ENCODE results near the gene NHP2. TPM values are rescaled to one million over a fixed set of nuclear protein-coding genes. Genes with fewer than 3 reads are reported as not detected.

NHP2 gene
- total and polyA plus RNA-seq, 2 experiments from 2014 or later: 435 to 455 TPM

DNA sequence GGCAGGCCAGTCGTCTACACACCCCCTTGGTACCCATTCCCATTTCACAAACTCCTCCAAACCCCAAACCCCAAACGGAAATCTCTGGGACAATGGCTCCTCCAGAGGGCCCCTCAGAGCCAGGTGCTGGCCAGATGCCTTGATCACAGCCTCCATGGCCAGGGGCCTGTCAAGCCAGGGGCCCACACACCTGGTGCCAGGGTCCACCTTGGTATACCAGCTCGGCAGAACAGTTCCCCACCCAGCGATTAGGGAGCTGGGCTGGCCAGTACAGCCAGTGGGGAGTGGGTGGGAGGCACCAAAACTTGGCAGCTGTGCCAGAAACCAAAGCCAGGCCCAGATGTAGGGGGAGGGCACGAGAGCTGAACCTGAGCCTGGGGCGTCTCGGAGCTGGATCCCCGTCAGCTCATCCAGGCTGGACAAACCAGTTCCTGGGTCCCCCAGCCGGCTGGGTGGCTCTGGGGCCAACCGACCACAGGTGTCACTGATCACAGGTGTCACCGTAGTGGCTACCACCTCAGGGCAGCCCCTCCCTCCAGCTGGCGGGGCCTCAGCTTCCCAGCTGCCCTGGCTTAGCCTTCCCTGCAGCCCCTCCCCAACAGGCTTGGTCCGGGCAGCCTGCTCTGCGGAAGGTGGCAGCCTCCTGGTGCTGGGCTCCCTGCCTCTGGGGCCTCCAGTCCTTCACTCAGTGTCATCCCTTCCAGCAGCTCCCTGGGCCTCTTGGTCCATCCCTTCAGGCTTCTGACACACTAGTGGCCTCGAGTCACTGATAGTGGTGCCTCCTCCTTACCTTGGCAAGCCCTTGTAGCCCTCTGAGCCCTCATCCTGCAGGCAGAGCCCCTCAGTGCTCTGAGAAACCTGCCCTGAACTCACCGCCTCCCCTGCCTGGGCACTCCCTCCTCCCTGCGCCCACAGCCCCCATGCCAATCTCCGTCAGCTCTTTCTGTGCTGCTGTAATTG is 29.4 kb downstream of the NHP2 start:
- Histone ChIP-seq H3K4me3 (no peak overlapping the region), H4K20me1 (replicated peaks; ENCODE audit: insufficient read depth) (no peaks in the 10 kb centered on the region), H3K27me3 (ENCODE audit: insufficient read depth) (no peaks in the 10 kb centered on the region), H3K36me3 (ENCODE audit: insufficient read depth) (peaks cover 8% of the 10 kb centered on the region), H3F3A (replicated peaks; ENCODE audit: low read depth) (peaks cover 34% of the 10 kb centered on the region), H3K79me2 (replicated peaks; ENCODE audit: insufficient read depth) (peaks cover 16% of the 10 kb centered on the region), H3K4me1 (ENCODE audit: insufficient read depth) (peaks cover 51% of the 10 kb centered on the region), H3K9me2 (ENCODE audit: insufficient read depth) (no peaks in the 10 kb centered on the region), H3K27ac (ENCODE audit: low read depth) (peak overlapping the region; percentile 96), H2AFZ (no peak overlapping the region), H3K4me2 (peak overlapping the region; percentile 45)
- Mint-ChIP-seq H3K36me3 (ENCODE audit: low read depth) (peaks cover 54% of the 10 kb centered on the region), H3K4me3 (no peak overlapping the region), H3K27ac (peak overlapping the region; percentile 97), H3K9me3 (no peaks in the 10 kb centered on the region), H3K27me3 (ENCODE audit: insufficient read depth, low read depth, poor library complexity) (peaks cover 28% of the 10 kb centered on the region), H3K4me1 (peaks cover 64% of the 10 kb centered on the region)
- TF ChIP-seq ZNF331 (CRISPR knock-in tag; IDR thresholded peaks at IDR 0.05; ENCODE audit: low read depth): no peak
- TF ChIP-seq POLR2AphosphoS5 (IDR thresholded peaks at IDR 0.05; ENCODE audit: low read depth): 0 out of 2 replicates have a peak, but pooled peaks have one; percentile 24
- DNase-seq (ENCODE audit: low spot score): peak; percentile 46
- no peak; the same call in 2 of the 3 replicates for ATAC-seq

DNA sequence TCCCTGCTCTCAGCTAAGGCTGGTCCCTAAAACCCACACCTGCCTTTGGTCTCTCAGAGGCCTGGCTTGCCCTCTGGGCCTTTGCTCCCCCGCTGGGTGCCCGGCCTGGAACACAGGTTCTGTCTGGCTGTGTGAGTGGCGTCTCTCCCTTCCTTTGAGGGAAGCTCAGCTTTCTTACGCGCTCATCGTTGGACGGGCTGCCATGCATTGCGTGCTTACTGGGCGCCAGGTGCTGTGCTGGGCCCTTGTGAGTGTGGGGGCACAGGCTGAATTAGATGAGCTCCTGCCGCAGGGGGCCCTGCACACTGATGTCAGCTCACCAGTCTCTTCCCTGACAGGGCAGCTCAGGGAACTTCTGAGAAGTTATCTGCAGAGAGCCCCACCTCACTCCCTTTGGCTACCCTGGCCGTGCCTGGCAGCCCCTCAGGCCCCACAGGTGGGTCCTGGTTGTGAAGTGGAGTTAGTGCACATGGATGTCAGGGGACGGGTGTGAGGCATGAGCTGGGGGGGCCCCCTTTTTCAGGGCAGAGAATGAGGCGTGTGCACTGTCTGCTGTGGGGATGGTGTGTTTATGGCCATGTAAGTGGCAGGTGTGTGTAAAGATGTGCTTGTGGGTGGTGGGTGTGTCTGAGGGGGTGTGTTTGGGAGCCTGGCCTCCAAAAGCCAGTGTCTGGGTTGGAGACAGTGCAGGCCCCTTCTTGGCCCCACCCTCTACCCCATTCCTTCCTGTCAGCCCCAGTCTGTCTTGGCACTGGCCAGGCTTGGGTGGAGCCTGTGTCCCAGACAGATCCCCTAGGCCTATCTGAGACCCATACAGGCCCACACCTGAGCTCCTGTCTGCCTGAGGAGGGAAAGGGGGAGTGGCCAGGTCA is 30.4 kb downstream of the NHP2 start:
- Mint-ChIP-seq H3K36me3 (ENCODE audit: low read depth) (peaks cover 54% of the 10 kb centered on the region), H3K4me1 (peaks cover 63% of the 10 kb centered on the region), H3K9me3 (no peaks in the 10 kb centered on the region), H3K4me3 (no peak overlapping the region), H3K27me3 (ENCODE audit: insufficient read depth, low read depth, poor library complexity) (peaks cover 21% of the 10 kb centered on the region), H3K27ac (peak overlapping the region; percentile 88)
- Histone ChIP-seq H3F3A (replicated peaks; ENCODE audit: low read depth) (peaks cover 32% of the 10 kb centered on the region), H3K79me2 (replicated peaks; ENCODE audit: insufficient read depth) (peaks cover 25% of the 10 kb centered on the region), H3K4me3 (no peak overlapping the region), H2AFZ (no peak overlapping the region), H4K20me1 (replicated peaks; ENCODE audit: insufficient read depth) (no peaks in the 10 kb centered on the region), H3K4me2 (no peak overlapping the region; the same call in 1 of the 2 replicates), H3K27me3 (ENCODE audit: insufficient read depth) (no peaks in the 10 kb centered on the region), H3K9me2 (ENCODE audit: insufficient read depth) (no peaks in the 10 kb centered on the region), H3K36me3 (ENCODE audit: insufficient read depth) (peaks cover 8% of the 10 kb centered on the region), H3K4me1 (ENCODE audit: insufficient read depth) (peaks cover 52% of the 10 kb centered on the region), H3K27ac (ENCODE audit: low read depth) (peak overlapping the region; percentile 96)
- DNase-seq (ENCODE audit: low spot score) (no peak), ATAC-seq (peak; percentile 2; the same call in 1 of the 3 replicates)
- TF ChIP-seq JUNB (IDR thresholded peaks at IDR 0.05; ENCODE audit: unreplicated experiment) (no peak), NANOG (IDR thresholded peaks at IDR 0.05; ENCODE audit: borderline replicate concordance) (no peak), EZH2phosphoT487 (IDR thresholded peaks at IDR 0.05; ENCODE audit: unreplicated experiment) (no peak), CREB1 (CRISPR knock-in tag; IDR thresholded peaks at IDR 0.05; ENCODE audit: low read depth) (no peak), ZNF462 (CRISPR knock-in tag; IDR thresholded peaks at IDR 0.05) (no peak), ZNF331 (CRISPR knock-in tag; IDR thresholded peaks at IDR 0.05; ENCODE audit: low read depth) (no peak)
- TF ChIP-seq, protein P1, sequence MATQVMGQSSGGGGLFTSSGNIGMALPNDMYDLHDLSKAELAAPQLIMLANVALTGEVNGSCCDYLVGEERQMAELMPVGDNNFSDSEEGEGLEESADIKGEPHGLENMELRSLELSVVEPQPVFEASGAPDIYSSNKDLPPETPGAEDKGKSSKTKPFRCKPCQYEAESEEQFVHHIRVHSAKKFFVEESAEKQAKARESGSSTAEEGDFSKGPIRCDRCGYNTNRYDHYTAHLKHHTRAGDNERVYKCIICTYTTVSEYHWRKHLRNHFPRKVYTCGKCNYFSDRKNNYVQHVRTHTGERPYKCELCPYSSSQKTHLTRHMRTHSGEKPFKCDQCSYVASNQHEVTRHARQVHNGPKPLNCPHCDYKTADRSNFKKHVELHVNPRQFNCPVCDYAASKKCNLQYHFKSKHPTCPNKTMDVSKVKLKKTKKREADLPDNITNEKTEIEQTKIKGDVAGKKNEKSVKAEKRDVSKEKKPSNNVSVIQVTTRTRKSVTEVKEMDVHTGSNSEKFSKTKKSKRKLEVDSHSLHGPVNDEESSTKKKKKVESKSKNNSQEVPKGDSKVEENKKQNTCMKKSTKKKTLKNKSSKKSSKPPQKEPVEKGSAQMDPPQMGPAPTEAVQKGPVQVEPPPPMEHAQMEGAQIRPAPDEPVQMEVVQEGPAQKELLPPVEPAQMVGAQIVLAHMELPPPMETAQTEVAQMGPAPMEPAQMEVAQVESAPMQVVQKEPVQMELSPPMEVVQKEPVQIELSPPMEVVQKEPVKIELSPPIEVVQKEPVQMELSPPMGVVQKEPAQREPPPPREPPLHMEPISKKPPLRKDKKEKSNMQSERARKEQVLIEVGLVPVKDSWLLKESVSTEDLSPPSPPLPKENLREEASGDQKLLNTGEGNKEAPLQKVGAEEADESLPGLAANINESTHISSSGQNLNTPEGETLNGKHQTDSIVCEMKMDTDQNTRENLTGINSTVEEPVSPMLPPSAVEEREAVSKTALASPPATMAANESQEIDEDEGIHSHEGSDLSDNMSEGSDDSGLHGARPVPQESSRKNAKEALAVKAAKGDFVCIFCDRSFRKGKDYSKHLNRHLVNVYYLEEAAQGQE (IDR thresholded peaks at IDR 0.05; ENCODE audit: unreplicated experiment): no peak
